ENCODE measurements around the gene FCER1G. TPM values are rescaled to one million over a fixed set of nuclear protein-coding genes. Genes with fewer than 3 reads are reported as not detected.

FCER1G gene
- total and polyA plus RNA-seq, 2 of the 8 experiments (the other 6 are each of a cell fraction or from before 2014, with no cell fraction given): 1.6 TPM; not detected in 1

DNA sequence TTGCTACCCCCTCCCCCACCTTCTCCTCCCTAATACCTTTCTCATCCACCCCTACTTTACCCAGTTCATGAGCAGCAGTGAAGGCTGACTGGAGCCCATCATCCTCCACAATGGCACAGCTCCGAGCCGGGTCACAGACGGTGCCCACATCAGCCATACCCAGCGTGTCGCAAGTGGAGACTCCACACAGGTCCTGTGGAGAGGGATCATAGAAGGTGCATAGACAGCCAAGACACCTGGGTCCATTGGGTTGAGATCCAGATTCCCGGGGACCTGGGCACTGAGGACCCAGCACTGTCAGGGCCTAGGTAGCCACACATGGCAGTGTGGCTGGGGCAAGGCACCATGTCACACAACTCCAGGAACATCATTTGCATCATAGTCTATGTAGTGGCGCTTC is 19.0 kb upstream of the FCER1G start:
- Histone ChIP-seq H3K79me2 (ENCODE audit: control insufficient read depth in 1 of 2, insufficient read depth in 2 of 2, low read length in 2 of 2) (peaks cover 0 to 5% of the 10 kb centered on the region in 2 experiments; a peak in 1 of 4 replicates), H3K9me3 (ENCODE audit: insufficient read depth in 2 of 2, low read depth in 1 of 2, low read length in 1 of 2) (no peaks in the 10 kb centered on the region), H2AK5ac (ENCODE audit: low read depth, low read length) (no peak overlapping the region), H3K27ac (ENCODE audit: low read depth, low read length) (no peak overlapping the region), H3K27me3 (replicated peaks in 1 of 4; ENCODE audit: control insufficient read depth in 3 of 4, extremely low read depth in 1 of 4, insufficient read depth in 3 of 4, low read length in 3 of 4) (no peaks in the 10 kb centered on the region; a peak in 1 of 7 replicates), H3K4me3 (ENCODE audit: extremely low read depth in 1 of 4, insufficient read depth in 2 of 4, low read depth in 3 of 4, low read length in 4 of 4) (no peak overlapping the region), H2BK120ac (replicated peaks; ENCODE audit: low read depth, low read length) (no peak overlapping the region), H4K91ac (replicated peaks; ENCODE audit: insufficient read length, low read length) (no peak overlapping the region), H2BK20ac (ENCODE audit: low read length) (0 out of 2 replicates have a peak overlapping the region, but pooled peaks have one; percentile 48), H4K5ac (ENCODE audit: insufficient read length, low read depth, low read length) (no peak overlapping the region), H3K23me2 (ENCODE audit: low read depth, low read length) (peaks cover 11% of the 10 kb centered on the region; the same call in 1 of the 2 replicates), H3K56ac (replicated peaks; ENCODE audit: insufficient read length, low read depth, low read length) (no peak overlapping the region), H2BK5ac (ENCODE audit: low read depth, low read length) (peak overlapping the region; percentile 67; the same call in 1 of the 2 replicates), H3K79me1 (ENCODE audit: low read depth, low read length) (peaks cover 6% of the 10 kb centered on the region; the same call in 1 of the 2 replicates), H2AFZ (ENCODE audit: low read length) (no peak overlapping the region), H2BK15ac (ENCODE audit: low read length) (no peak overlapping the region), H3K4ac (replicated peaks; ENCODE audit: insufficient read length, low read depth, low read length) (no peak overlapping the region), H2BK12ac (ENCODE audit: low read depth, low read length) (no peak overlapping the region), H3K4me1 (replicated peaks in 1 of 4; ENCODE audit: control insufficient read depth in 3 of 4, insufficient read depth in 4 of 4, low read length in 3 of 4) (peaks cover 15 to 45% (median 41%) of the 10 kb centered on the region in 4 experiments), H3K23ac (ENCODE audit: insufficient read length) (no peak overlapping the region), H4K8ac (ENCODE audit: extremely low read depth, insufficient read depth, low read length) (no peak overlapping the region; the same call in 1 of the 2 replicates), H4K20me1 (replicated peaks in 1 of 2; ENCODE audit: control insufficient read depth in 1 of 2, insufficient read depth in 2 of 2, low read length in 2 of 2) (no peaks in the 10 kb centered on the region), H3K14ac (ENCODE audit: insufficient read length) (no peak overlapping the region), H3K18ac (ENCODE audit: extremely low read depth, low read length) (no peak overlapping the region), H3K4me2 (ENCODE audit: insufficient read depth in 1 of 2, low read depth in 2 of 2, low read length in 2 of 2) (0 out of 4 replicates have a peak overlapping the region, but pooled peaks of 1 of the 2 experiments have one; percentile 67), H3K9ac (replicated peaks in 1 of 4; ENCODE audit: extremely low read depth in 1 of 4, low read depth in 3 of 4, low read length in 3 of 4) (no peak overlapping the region), H3K36me3 (ENCODE audit: control insufficient read depth in 2 of 4, insufficient read depth in 4 of 4, low read length in 3 of 4) (peaks cover 4 to 12% (median 7%) of the 10 kb centered on the region in 4 experiments; a peak in 5 of 8 replicates)
- DNase-seq (ENCODE audit: low read depth in 1 of 2, low spot score in 2 of 2) (no peak), FAIRE-seq (no peak)
- 87% methylated on average over 7 of the region's 7 CpGs; no CpG with 5 or more reads in 1 of the 2 experiments for WGBS, 2 experiments (ENCODE audit: extremely low coverage in 1 of 2, insufficient coverage in 1 of 2, insufficient read length in 1 of 2, insufficient replicate concordance in 2 of 2, low coverage in 1 of 2, low lambda C conversion rate in 2 of 2, missing lambda C conversion rate in 1 of 2)
- POLR2A ChIA-PET (ENCODE audit: partially characterized antibody): interaction anchor here (1.0 to 1.6 kb wide), 4 partner anchors 9 to 110 kb away, joined by 3 to 4 read pairs (median 3); partner anchors contain the start of gene FCER1G
- CTCF ChIA-PET (ENCODE audit: partially characterized antibody): interaction anchor here (1.0 to 17.6 kb wide), 5 partner anchors 11 to 160 kb away, joined by 3 to 427 read pairs (median 4); partner anchors contain the start of genes APOA2, B4GALT3, FCER1G and TOMM40L
- TF ChIP-seq CHD2 (IDR thresholded peaks at IDR 0.05; ENCODE audit: low read length) (no peak), CTBP2 (IDR thresholded peaks at IDR 0.05; ENCODE audit: borderline replicate concordance, insufficient read depth, insufficient read length, low read length) (no peak), NANOG (IDR thresholded peaks at IDR 0.05; ENCODE audit: insufficient read depth, low read depth, low read length, poor library complexity, severe bottlenecking) (no peak), SRF (IDR thresholded peaks at IDR 0.05; ENCODE audit: low read depth, low read length) (no peak), ATF3 (IDR thresholded peaks at IDR 0.05; ENCODE audit: insufficient read depth, low read depth, low read length) (no peak), HDAC6 (IDR thresholded peaks at IDR 0.05; ENCODE audit: low read depth, low read length) (no peak), GABPA (IDR thresholded peaks at IDR 0.05; ENCODE audit: borderline replicate concordance, insufficient read depth, low read length) (no peak), FOSL1 (IDR thresholded peaks at IDR 0.05; ENCODE audit: insufficient read depth, low read depth, low read length) (no peak), POLR2AphosphoS5 (IDR thresholded peaks at IDR 0.05; ENCODE audit: low read depth, low read length) (no peak), EP300 (IDR thresholded peaks at IDR 0.05; ENCODE audit: borderline replicate concordance in 1 of 2, low read depth in 2 of 2, low read length in 2 of 2) (no peak)
